NCI-H82 (cell line): ENCODE measurements around the gene IGFBP5.

ENCODE experiments used
- DNase-seq: peaks from one replicate; lab custom pipeline; 2025; lab: John Stamatoyannopoulos, UW

The IGFBP5 gene

GRCh38 chr2:216695401-216695821 lies at the start of gene IGFBP5:
Gene IGFBP5, minus strand, starts transcription at chr2:216695549. Its CDS starts 774 bp downstream, at chr2:216694775.
- DNase-seq: peak; percentile 85

- no peak for DNase-seq
These were observed 48.4 kb upstream of the IGFBP5 start for GRCh38 chr2:216743781-216744180.

- no peak for DNase-seq
These were observed 47.1 kb upstream of the IGFBP5 start for GRCh38 chr2:216742411-216742810.

GRCh38 chr2:216741223-216741593 lies 45.9 kb upstream of the IGFBP5 start:
- DNase-seq: no peak

GRCh38 chr2:216740557-216741222 lies 45.3 kb upstream of the IGFBP5 start:
- no peak for DNase-seq

GRCh38 chr2:216739035-216739434 lies 43.7 kb upstream of the IGFBP5 start:
- no peak for DNase-seq

GRCh38 chr2:216737676-216738075 lies 42.3 kb upstream of the IGFBP5 start:
- peak; percentile 84 for DNase-seq

- peak; percentile 87 for DNase-seq
These were observed 41.0 kb upstream of the IGFBP5 start for GRCh38 chr2:216736326-216736725.

- peak; percentile 21 for DNase-seq
These were observed 40.3 kb upstream of the IGFBP5 start for GRCh38 chr2:216735668-216736067.

GRCh38 chr2:216735086-216735485 lies 39.7 kb upstream of the IGFBP5 start:
- DNase-seq: peak; percentile 37

GRCh38 chr2:216733046-216733445 lies 37.7 kb upstream of the IGFBP5 start:
- no peak for DNase-seq

GRCh38 chr2:216732334-216732733 lies 37.0 kb upstream of the IGFBP5 start:
- peak; percentile 61 for DNase-seq

- DNase-seq: no peak
These were observed 36.1 kb upstream of the IGFBP5 start for GRCh38 chr2:216731465-216731864.

- no peak for DNase-seq
These were observed 35.5 kb upstream of the IGFBP5 start for GRCh38 chr2:216730871-216731270.

GRCh38 chr2:216727346-216728122 lies 32.2 kb upstream of the IGFBP5 start:
- no peak for DNase-seq

- no peak for DNase-seq
These were observed 28.8 kb upstream of the IGFBP5 start for GRCh38 chr2:216724190-216724589.

- no peak for DNase-seq
These were observed 25.8 kb upstream of the IGFBP5 start for GRCh38 chr2:216721141-216721540.

- no peak for DNase-seq
These were observed 25.4 kb upstream of the IGFBP5 start for GRCh38 chr2:216720722-216721121.

- no peak for DNase-seq
These were observed 22.7 kb upstream of the IGFBP5 start for GRCh38 chr2:216717907-216718615.

- no peak for DNase-seq
These were observed 22.1 kb upstream of the IGFBP5 start for GRCh38 chr2:216717491-216717901.

GRCh38 chr2:216716109-216716508 lies 20.8 kb upstream of the IGFBP5 start:
- DNase-seq: no peak

GRCh38 chr2:216715402-216715974 lies 20.1 kb upstream of the IGFBP5 start:
- DNase-seq: no peak
